ENCODE measurements around the gene HOXD4. TPM values are rescaled to one million over a fixed set of nuclear protein-coding genes. Genes with fewer than 3 reads are reported as not detected.

The HOXD4 gene
- total and polyA plus RNA-seq, 2 of the 4 experiments (the other 2 are of a cell fraction) = not detected

DNA sequence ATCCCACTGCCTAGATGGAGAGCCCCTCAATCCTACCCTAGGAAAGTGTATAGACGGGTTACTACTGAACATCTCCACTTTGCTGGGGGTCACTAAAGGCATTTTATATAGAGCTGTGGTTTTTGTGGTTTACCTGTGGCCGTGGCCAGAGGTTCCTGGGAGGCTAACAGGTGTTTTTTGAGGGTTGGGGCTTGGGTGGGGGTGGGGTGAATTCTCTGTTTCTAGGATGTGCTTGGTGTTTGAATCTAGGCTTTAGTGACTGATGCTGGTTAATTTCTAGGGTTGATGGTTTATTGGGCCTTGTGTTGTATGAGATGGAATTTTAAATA, 14.1 kb upstream of the HOXD4 start:
- no peak overlapping the region for H4K91ac ChIP-seq (ENCODE audit: insufficient read depth, low read depth, low read length)
- H3K9ac ChIP-seq (ENCODE audit: low read depth, low read length) = no peak overlapping the region
- H3K79me1 ChIP-seq (ENCODE audit: low read depth in 1 of 2, low read length in 2 of 2) = no peaks in the 10 kb centered on the region
- H3K23ac ChIP-seq (ENCODE audit: low read depth, low read length) = no peak overlapping the region
- no peak overlapping the region for H4K8ac ChIP-seq (ENCODE audit: low read depth in 2 of 2, low read length in 2 of 2)
- POLR2A ChIA-PET (ENCODE audit: unreplicated experiment) = no interaction called here
- H2BK15ac ChIP-seq (ENCODE audit: low read depth, low read length) = no peak overlapping the region
- H3K4me1 ChIP-seq (ENCODE audit: control insufficient read depth, insufficient read depth, low read length) = no peaks in the 10 kb centered on the region
- H2BK20ac ChIP-seq (ENCODE audit: low read depth, low read length) = no peak overlapping the region
- peaks cover 3% of the 10 kb centered on the region for H3K9me3 ChIP-seq (ENCODE audit: control insufficient read depth, insufficient read depth, low read length)
- no peaks in the 10 kb centered on the region for H4K20me1 ChIP-seq (ENCODE audit: insufficient read depth, low read length)
- H3K56ac ChIP-seq (ENCODE audit: extremely low read depth, insufficient read depth, low read length) = no peak overlapping the region
- WGBS, 2 experiments (ENCODE audit: extremely low coverage in 2 of 2, insufficient read length in 1 of 2) = no CpG with 5 or more reads among the region's 2 CpGs
- no peak overlapping the region for H3K4me2 ChIP-seq (ENCODE audit: low read depth, low read length)
- dilution Hi-C loops (cut with HindIII; ENCODE audit: low sequenced_read_pairs, unreplicated experiment) = no loop called here
- H2AK5ac ChIP-seq (ENCODE audit: low read depth, low read length) = no peak overlapping the region
- H2AFZ ChIP-seq (replicated peaks; ENCODE audit: low read length, poor library complexity) = no peak overlapping the region
- H3K27ac ChIP-seq (ENCODE audit: insufficient read depth, low read length) = no peak overlapping the region
- in situ Hi-C loops (cut with MboI; ENCODE audit: low sequenced_read_pairs) = no loop called here
- no peak overlapping the region for H3K4ac ChIP-seq (ENCODE audit: low read depth, low read length)
- no peak overlapping the region for H2BK120ac ChIP-seq (ENCODE audit: low read depth, low read length)
- ATAC-seq (ENCODE audit: low read depth) (no peak), DNase-seq (no peak)
- no peaks in the 10 kb centered on the region for H3K36me3 ChIP-seq (ENCODE audit: control insufficient read depth, insufficient read depth, low read length)
- intact Hi-C loops (cut with micrococcal nuclease) = no loop called here
- H2BK5ac ChIP-seq (ENCODE audit: low read depth, low read length, poor library complexity, severe bottlenecking) = no peak overlapping the region
- H4K5ac ChIP-seq (ENCODE audit: low read depth, low read length) = no peak overlapping the region
- H2AK9ac ChIP-seq (replicated peaks; ENCODE audit: low read depth, low read length, poor library complexity) = no peak overlapping the region
- H3K18ac ChIP-seq (ENCODE audit: low read depth, low read length) = no peak overlapping the region
- H3K27me3 ChIP-seq (ENCODE audit: control insufficient read depth, insufficient read depth, low read length) = peaks cover 90% of the 10 kb centered on the region
- TF ChIP-seq, protein P1, sequence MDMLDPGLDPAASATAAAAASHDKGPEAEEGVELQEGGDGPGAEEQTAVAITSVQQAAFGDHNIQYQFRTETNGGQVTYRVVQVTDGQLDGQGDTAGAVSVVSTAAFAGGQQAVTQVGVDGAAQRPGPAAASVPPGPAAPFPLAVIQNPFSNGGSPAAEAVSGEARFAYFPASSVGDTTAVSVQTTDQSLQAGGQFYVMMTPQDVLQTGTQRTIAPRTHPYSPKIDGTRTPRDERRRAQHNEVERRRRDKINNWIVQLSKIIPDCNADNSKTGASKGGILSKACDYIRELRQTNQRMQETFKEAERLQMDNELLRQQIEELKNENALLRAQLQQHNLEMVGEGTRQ (IDR thresholded peaks at IDR 0.05; ENCODE audit: low read depth, low read length) = no peak
- TF ChIP-seq CHD1 (IDR thresholded peaks at IDR 0.05; ENCODE audit: low read depth, low read length) (no peak), POLR2A (IDR thresholded peaks at IDR 0.05; ENCODE audit: low read depth, low read length) (no peak), NFE2L2 (IDR thresholded peaks at IDR 0.05; ENCODE audit: low read depth, low read length) (no peak), BHLHE40 (IDR thresholded peaks at IDR 0.05; ENCODE audit: low read depth, low read length) (no peak), RFX5 (IDR thresholded peaks at IDR 0.05; ENCODE audit: low read depth, low read length) (no peak), MAZ (IDR thresholded peaks at IDR 0.05; ENCODE audit: borderline replicate concordance, low read depth, low read length) (no peak), CEBPB (IDR thresholded peaks at IDR 0.05; ENCODE audit: low read depth, low read length) (no peak)
- TF ChIP-seq, protein P2, sequence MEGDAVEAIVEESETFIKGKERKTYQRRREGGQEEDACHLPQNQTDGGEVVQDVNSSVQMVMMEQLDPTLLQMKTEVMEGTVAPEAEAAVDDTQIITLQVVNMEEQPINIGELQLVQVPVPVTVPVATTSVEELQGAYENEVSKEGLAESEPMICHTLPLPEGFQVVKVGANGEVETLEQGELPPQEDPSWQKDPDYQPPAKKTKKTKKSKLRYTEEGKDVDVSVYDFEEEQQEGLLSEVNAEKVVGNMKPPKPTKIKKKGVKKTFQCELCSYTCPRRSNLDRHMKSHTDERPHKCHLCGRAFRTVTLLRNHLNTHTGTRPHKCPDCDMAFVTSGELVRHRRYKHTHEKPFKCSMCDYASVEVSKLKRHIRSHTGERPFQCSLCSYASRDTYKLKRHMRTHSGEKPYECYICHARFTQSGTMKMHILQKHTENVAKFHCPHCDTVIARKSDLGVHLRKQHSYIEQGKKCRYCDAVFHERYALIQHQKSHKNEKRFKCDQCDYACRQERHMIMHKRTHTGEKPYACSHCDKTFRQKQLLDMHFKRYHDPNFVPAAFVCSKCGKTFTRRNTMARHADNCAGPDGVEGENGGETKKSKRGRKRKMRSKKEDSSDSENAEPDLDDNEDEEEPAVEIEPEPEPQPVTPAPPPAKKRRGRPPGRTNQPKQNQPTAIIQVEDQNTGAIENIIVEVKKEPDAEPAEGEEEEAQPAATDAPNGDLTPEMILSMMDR (conservative IDR thresholded peaks at IDR 0.05; ENCODE audit: low read depth, low read length) = no peak
- TF ChIP-seq, protein P3, sequence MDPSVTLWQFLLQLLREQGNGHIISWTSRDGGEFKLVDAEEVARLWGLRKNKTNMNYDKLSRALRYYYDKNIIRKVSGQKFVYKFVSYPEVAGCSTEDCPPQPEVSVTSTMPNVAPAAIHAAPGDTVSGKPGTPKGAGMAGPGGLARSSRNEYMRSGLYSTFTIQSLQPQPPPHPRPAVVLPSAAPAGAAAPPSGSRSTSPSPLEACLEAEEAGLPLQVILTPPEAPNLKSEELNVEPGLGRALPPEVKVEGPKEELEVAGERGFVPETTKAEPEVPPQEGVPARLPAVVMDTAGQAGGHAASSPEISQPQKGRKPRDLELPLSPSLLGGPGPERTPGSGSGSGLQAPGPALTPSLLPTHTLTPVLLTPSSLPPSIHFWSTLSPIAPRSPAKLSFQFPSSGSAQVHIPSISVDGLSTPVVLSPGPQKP (IDR thresholded peaks at IDR 0.05; ENCODE audit: borderline replicate concordance, low read depth, low read length) = no peak
- H3K9me1 ChIP-seq (ENCODE audit: insufficient read depth, low read length) = no peaks in the 10 kb centered on the region
- no TSS peak for BruUV-seq (replicated peaks)
- no peak overlapping the region for H3K14ac ChIP-seq (replicated peaks; ENCODE audit: low read depth, low read length)
- CTCF ChIA-PET = no interaction called here
- H3K4me3 ChIP-seq (ENCODE audit: insufficient read depth, low read depth, low read length) = no peak overlapping the region
